HG03103 (cell line): ENCODE results near the gene ZNF275.
"Not testable (repeated sequence)": the region's sequence is repeated elsewhere in the genome, so short reads cannot be mapped to it uniquely, and the experiment has no call there.

Experiments used
- ATAC-seq: cut with Tn5 transposase; IDR thresholded peaks from one replicate; pipeline ENCODE4 v1.9.1; 2021; ENCODE audit warnings: low read depth; ENCODE audit not compliant: unreplicated experiment

Gene ZNF275

GRCh38 chrX:153318811-153319210 lies 15.1 kb upstream of the ZNF275 start:
- ATAC-seq, result no peak

GRCh38 chrX:153319295-153320046 lies 14.5 kb upstream of the ZNF275 start:
- no peak for ATAC-seq

GRCh38 chrX:153320047-153320443 lies 13.9 kb upstream of the ZNF275 start:
- not testable (repeated sequence) for ATAC-seq

- ATAC-seq, result no peak
Observed at GRCh38 chrX:153320555-153321184, 13.3 kb upstream of the ZNF275 start.

- ATAC-seq, result no peak
Observed at GRCh38 chrX:153321381-153322124, 12.4 kb upstream of the ZNF275 start, which contains the start of gene PNMA6F. PNMA6F (minus strand) TSS chrX:153321767; CDS start chrX:153320674, 1,093 bp downstream.

GRCh38 chrX:153327561-153327960 lies 6.4 kb upstream of the ZNF275 start:
- no peak for ATAC-seq

- no peak for ATAC-seq
Observed at GRCh38 chrX:153333266-153333665, 687 bp upstream of the ZNF275 start.

GRCh38 chrX:153334654-153335295 lies 822 bp downstream of the ZNF275 start:
- no peak for ATAC-seq

- no peak for ATAC-seq
Observed at GRCh38 chrX:153336121-153336894, 2.4 kb downstream of the ZNF275 start.

- no peak for ATAC-seq
Observed at GRCh38 chrX:153336988-153337387, 3.0 kb downstream of the ZNF275 start.

- ATAC-seq, result no peak
Observed at GRCh38 chrX:153338836-153339235, 4.9 kb downstream of the ZNF275 start.

- ATAC-seq, result no peak
Observed at GRCh38 chrX:153339662-153340061, 5.7 kb downstream of the ZNF275 start.

- no peak for ATAC-seq
Observed at GRCh38 chrX:153340111-153340510, 6.2 kb downstream of the ZNF275 start.

- ATAC-seq, result no peak
Observed at GRCh38 chrX:153342762-153343558, 9.0 kb downstream of the ZNF275 start.

- ATAC-seq, result no peak
Observed at GRCh38 chrX:153343674-153344073, 9.7 kb downstream of the ZNF275 start.

GRCh38 chrX:153347530-153347929 lies 13.6 kb downstream of the ZNF275 start:
- ATAC-seq, result no peak

- ATAC-seq, result no peak
Observed at GRCh38 chrX:153348421-153348820, 14.5 kb downstream of the ZNF275 start.

GRCh38 chrX:153349952-153350351 lies 16.0 kb downstream of the ZNF275 start:
- ATAC-seq, result no peak

- no peak for ATAC-seq
Observed at GRCh38 chrX:153351981-153352380, 18.0 kb downstream of the ZNF275 start.
